NOMO-1 treated with dmso at 0.1 percent for 144 hours (cell line): ENCODE data around the gene ADCY3.

Experiments used
- DNase-seq: peaks from one replicate; lab custom pipeline; 2025; ENCODE audit not compliant: unreplicated experiment; lab: John Stamatoyannopoulos, UW

ADCY3 gene

DNA sequence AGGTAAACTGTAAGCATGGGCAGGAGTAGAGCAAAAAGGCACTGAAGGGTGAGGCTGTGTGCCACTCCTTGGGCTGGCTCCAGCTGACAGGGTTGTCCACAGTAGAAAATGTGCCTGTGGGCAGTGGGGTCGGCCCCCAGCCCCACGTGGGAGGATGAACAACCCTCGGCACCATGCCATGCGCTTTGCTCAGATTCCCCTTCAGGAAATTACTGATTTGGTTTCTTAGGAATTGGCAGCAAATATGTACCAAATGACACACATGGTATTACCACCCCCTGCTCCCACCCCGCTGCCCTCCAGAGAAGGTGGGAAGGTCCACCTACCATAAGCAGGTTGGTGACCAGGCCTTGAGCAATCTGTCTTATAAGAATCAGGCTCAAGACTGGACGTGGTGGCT is 13.6 kb downstream of the ADCY3 start:
- DNase-seq: no peak

GRCh38 chr2:24903161-24904103 is 16.6 kb downstream of the ADCY3 start:
- DNase-seq: no peak

- DNase-seq: no peak
Measured at GRCh38 chr2:24899361-24899910, 20.6 kb downstream of the ADCY3 start.

GRCh38 chr2:24898122-24899109 is 21.6 kb downstream of the ADCY3 start:
- DNase-seq: no peak

DNA sequence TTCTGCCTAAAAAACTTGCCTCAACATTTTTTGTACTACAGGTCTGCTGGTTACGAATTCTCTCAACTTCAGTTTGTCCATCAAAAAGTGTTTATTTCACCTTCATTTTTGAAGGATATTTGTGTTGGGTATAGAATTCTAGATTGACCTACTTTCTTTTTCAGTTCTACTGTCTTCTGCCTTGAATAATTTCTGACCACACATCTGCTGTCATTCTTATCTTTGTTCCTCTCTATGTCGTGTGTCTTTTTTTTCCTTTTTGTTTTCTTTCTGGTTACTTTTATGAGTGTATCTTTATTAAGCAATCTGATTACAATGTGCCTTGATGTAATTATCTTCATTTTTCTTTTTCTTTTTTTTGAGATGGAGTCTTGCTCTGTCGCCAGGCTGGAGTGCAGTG is 25.3 kb downstream of the ADCY3 start:
- DNase-seq: no peak

DNA sequence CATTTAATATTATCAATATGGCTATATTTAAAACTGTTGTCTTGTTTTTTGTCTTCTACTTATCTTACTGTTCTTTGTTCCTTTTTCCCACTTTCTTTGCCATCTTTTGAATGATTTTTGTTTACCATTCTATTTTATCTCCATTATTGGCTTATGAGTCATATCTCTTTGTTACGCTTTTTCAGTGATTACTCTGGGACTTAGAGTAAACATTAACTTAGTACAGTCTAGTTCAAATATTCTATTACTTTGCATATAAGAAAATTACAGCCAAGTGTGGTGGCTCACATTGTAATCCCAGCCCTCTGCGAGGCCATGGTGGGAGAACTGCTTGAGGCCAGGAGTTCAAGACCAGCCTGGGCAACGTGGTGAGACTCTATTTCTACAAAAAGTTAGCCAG is 26.1 kb downstream of the ADCY3 start:
- DNase-seq: no peak

GRCh38 chr2:24892928-24893327 is 27.1 kb downstream of the ADCY3 start:
- no peak for DNase-seq

DNA sequence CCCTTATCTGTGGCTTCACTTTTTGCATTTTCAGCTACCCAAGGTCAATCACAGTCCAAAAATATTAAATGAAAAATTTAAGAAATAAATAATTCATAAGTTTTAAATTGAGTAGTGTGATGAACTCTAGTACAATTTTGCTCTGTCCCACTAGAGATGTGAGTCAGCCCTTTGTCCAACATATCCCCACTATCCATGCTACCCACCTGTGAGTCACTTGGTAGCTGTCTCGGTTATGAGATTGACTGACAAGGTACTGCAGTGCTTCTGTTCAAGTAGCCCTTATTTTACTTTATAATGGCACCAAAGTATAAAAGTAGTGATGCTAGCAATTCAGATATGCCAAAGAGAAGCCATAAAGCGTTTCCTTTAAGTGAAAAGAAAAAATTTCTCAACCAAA is 28.8 kb downstream of the ADCY3 start:
- DNase-seq: no peak

DNA sequence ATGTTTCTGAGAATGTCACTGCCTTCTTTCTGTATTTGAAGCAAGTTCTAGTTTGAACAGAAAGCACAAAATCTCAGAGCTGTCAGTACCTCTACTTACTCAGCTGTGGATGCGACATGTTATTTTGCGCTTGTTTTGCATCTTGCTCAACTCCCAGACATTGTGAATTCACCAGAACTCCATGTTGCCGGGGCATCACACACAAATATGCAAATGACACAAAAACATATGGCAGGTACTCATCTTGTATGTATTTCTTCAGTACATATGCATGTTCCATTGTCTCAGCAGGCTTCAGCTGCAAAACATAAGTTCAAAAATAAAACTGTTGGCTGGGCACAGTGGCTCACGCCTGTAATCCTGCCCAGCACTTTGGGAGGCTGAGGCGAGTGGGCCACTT is 30.8 kb downstream of the ADCY3 start:
- no peak for DNase-seq

DNA sequence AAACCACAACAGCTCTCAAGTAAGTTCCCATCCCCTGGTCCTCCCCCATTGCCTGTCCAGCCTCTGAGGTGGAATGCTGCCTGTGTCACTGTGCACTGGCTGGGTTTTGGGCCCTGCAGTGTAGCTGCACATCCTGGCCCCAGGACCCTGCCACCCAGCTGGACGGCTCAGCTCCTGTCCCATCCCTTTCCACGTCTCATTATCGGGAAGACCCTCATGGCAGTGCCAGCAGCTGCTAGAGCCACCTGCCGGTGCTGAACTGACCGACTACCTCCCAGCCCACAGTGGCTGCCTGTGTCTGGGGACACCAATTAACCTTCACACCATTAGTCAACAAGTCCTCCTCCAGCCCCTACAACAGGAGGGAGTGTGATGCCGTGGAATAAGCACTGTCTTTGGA is 31.9 kb downstream of the ADCY3 start:
- no peak for DNase-seq

DNA sequence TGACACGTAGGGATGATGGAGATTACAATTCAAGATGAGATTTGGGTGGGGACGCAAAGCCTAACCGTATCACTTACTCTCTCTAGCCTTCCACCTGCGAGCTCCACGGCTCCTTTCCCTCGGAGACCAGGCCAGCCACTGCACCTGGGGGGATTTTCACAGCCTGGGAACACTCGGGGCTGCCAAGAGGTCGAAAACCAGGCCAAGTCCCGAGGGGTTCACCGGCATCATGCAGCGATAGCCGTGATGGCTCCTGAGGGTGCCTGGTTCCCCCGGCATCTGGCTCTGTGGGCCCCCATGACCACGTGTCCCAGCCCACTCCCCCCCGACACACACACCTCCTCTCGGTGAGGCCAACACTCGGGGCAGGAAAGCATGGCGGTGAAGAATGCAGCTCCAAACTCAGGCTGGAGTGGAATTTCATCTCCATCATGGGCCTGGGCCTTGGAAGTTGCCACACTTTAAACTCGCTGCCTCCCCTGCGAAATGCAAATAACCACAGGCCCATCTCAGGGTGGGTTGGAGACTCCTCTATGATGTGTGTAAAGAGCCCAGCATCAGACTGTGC is 32.6 kb downstream of the ADCY3 start:
- no peak for DNase-seq

GRCh38 chr2:24886691-24887304 is 33.2 kb downstream of the ADCY3 start:
- DNase-seq: peak; percentile 61

- no peak for DNase-seq
Measured at GRCh38 chr2:24886126-24886501, 33.9 kb downstream of the ADCY3 start.

DNA sequence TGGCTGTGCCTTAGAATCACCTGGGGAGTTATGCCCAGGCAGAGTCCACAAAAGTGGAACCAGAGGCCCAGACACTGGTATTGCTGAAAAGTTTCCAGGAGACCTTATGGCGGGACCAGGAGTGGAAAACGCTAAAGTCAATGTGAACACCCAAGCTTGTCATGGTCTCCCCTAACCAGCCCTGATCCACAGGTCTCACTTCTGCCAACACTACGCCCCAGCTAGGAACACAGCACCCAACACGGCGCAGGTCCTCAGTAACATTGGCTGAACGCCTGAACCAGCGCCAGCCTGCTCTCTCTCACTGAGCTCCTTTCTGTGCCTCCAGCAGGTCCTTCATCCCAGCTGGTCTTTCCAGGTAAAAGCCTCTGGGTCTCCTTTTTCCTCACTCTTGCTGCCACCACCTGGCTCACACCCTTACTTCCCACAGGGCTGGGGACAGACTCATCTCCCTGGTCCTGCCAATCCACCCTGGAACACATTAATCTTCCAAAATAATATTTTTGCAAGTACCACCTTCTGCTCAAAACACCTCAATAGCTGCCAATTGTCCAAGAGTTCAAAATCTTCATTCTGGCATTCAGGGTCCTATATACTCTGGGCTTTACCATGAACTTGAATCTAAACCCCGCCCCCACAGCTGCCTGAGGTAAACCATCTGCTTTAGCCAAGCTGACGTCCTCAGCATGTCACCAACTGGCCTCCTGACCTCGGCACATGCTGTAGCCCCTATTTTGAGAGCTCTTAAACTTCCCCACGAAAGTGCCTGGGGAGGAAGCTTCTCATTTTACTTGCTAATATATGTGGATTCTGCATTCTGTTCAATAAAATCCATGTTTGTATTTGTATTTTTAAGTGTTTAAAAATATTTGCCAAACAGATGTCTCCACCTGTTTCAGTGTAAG is 34.6 kb downstream of the ADCY3 start:
- DNase-seq: peak; percentile 1

DNA sequence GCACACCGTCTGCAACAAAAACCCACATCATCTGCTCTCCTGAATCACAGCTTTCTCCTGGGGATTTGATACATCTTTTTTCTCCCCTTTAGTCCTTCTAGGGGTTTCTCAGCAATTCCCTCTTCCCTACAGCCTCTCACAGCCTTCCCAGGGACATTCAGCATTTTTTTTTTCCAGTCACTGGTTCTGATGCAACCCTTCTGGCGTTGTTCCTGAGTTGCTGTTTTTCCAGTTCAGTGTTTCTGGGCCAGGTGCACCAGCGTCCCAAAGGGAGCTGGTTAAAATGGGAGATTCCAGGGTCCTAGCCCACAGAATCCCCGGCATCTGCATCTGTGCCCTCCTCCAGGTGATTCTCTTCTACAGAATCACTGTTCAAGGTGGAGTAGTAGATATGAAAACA is 36.1 kb downstream of the ADCY3 start:
- no peak for DNase-seq

DNA sequence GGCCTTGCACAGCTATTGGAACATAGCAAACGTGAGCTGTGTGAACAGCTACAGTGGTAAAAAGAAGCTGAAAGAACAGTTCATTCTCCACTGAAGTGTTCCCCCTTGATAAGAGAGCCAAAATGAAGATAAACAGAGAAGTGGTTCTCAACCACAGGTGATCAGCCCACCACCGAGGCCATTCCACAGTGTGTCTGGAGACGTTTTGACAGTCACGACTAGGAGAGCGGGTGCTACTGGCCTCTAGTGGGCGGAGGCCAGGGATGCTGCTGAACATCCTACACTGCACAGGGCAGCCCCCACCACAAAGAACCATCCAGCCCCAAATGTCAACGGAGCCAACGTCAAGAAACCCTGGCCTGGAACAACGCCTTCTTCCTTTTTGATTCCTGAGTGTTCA is 38.4 kb downstream of the ADCY3 start:
- DNase-seq: no peak

- DNase-seq: no peak
Measured at GRCh38 chr2:24881158-24881557, 38.9 kb downstream of the ADCY3 start.

GRCh38 chr2:24878341-24878740 is 41.7 kb downstream of the ADCY3 start:
- DNase-seq: no peak

- no peak for DNase-seq
Measured at GRCh38 chr2:24877646-24878045, 42.4 kb downstream of the ADCY3 start.

DNA sequence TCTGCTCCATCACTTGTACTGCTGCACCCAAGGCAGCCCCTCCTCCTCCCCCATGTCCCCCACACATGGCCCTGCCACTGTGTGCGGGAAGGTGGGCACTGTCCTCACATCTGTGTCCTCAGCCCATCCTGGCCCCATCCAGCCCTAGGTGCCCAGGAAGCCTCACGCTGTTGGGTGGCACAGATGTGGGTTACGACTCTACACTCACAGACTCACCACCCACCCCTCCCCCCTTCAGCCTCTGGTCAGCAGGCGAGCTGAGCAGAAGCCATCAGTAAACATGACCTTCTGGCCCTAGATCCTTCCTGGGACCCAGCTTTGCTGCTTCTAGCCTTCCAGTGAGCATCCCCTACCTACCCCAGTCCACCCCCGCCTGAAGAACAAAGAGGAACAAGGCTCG is 43.0 kb downstream of the ADCY3 start:
- DNase-seq: no peak
